GM12873 (cell line): ENCODE results near the gene SLC37A1.

Experiments
- TF ChIP-seq, protein P1 (sequence below): IDR thresholded peaks from 2 replicates; pipeline ENCODE4 v1.5.1; 2012; ENCODE audit warnings: low read depth, mild to moderate bottlenecking, moderate library complexity, low read length, control low read depth; ENCODE audit not compliant: insufficient read depth; ENCODE audit errors: missing control alignments

The SLC37A1 gene

GRCh38 chr21:42475036-42475435 is 38.6 kb upstream of the SLC37A1 start:
- TF ChIP-seq, protein P1, sequence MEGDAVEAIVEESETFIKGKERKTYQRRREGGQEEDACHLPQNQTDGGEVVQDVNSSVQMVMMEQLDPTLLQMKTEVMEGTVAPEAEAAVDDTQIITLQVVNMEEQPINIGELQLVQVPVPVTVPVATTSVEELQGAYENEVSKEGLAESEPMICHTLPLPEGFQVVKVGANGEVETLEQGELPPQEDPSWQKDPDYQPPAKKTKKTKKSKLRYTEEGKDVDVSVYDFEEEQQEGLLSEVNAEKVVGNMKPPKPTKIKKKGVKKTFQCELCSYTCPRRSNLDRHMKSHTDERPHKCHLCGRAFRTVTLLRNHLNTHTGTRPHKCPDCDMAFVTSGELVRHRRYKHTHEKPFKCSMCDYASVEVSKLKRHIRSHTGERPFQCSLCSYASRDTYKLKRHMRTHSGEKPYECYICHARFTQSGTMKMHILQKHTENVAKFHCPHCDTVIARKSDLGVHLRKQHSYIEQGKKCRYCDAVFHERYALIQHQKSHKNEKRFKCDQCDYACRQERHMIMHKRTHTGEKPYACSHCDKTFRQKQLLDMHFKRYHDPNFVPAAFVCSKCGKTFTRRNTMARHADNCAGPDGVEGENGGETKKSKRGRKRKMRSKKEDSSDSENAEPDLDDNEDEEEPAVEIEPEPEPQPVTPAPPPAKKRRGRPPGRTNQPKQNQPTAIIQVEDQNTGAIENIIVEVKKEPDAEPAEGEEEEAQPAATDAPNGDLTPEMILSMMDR = no peak

GRCh38 chr21:42475526-42476387 is 37.9 kb upstream of the SLC37A1 start:
- TF ChIP-seq, protein P1 = no peak

GRCh38 chr21:42476388-42477331 is 37.0 kb upstream of the SLC37A1 start:
- TF ChIP-seq, protein P1 = no peak

DNA sequence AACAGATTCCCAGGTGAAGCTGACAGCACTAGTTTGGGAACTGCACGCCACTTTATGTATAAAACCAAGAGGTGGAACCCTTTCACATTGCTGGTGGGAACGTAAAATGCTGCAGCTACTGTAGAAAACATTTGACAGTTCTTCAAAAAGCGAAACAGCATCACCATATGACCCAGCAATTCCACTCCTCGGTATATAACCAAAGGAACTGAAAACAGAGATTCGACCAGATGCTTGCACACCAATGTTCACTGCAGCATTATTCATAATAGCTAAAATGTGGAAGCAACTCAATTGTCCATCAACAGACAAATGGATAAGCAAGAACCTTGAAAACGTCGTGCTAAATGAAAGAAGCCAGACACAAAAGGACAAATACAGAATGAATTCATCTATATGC is 35.1 kb upstream of the SLC37A1 start:
- TF ChIP-seq, protein P1 = no peak

DNA sequence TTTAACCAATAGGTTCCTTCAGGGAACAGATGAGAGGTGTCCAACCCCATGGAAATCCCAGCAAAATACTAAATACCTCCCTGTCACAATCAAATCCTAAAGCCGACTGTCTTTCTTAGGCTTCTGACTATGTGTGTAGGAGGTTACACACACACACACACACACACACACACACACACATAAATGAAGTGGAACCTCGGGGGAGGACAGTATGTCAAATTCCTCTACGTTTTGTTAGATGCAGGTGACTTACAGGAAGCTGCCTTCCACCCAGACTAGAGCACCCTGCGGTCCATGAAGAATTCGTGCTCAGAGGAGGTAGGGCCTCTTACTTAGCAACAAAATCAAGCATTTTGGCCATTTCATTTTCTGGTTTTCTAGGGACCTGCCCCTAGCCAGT is 34.1 kb upstream of the SLC37A1 start:
- TF ChIP-seq, protein P1 = no peak

DNA sequence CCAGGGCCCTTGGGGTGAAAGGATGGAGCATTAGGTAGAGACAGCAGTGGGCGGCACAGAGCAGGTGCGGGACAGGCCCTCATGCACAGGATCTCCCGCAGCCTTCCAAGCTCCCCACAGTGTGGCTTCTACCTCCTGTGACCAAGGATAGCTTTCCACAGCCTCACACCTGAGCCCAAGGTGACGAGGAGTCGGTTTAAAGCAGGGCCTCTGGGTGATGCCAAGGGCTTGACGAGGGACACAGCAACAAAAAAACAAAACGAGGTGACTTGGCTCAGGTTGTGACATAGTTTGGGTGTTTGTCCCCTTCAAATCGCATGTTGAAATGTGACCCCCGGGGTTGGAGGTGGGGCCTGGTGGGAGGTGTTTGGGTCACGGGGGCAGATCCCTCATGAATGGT is 32.9 kb upstream of the SLC37A1 start:
- TF ChIP-seq, protein P1 = no peak

DNA sequence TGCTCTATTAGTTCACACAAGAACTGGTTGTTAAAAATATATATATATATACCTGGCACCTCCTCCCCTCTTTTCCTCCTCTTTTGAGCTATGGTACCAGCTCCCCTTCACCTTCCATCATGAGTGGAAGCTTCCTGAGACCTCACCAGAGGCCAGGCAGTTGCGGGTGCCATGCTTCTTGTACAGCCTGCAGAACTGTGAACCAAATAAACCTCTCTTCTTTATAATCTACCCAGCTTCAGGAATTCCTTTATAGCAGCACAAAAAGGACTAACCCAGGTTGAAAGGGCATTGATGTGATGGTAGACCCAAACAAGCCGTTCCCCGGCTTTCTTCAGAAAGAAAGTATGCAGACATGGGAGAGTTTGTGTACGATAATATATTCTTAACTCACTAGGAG is 32.5 kb upstream of the SLC37A1 start:
- TF ChIP-seq, protein P1 = no peak
